K562 (cell line): ENCODE results near the gene SPEF1. TPM values are rescaled to one million over a fixed set of nuclear protein-coding genes. Genes with fewer than 3 reads are reported as not detected.

Experiments used
- FIP1L1 ChIP-seq: fragments of 200-400 bp; formaldehyde crosslinking; IDR thresholded peaks from 2 replicates; pipeline ENCODE4 v1.6.1; 2018; ENCODE audit warnings: mild to moderate bottlenecking, low read depth, low read length; ENCODE audit not compliant: poor library complexity, severe bottlenecking
- FOXA3 ChIP-seq, 2 experiments: fragments of 450-650 bp in 1 of 2; sonication (generic) in 1 of 2; formaldehyde crosslinking; IDR thresholded peaks in 1 of 2; conservative IDR thresholded peaks in 1 of 2; 2 replicates each; pipeline versions ENCODE4 v1.4.0 to v1.8.0; 2020 to 2022; ENCODE audit warnings: mild to moderate bottlenecking in 2 of 2, missing genetic modification reagents in 1 of 2
- HDAC3 ChIP-seq: fragments of 450-650 bp; IDR thresholded peaks from 2 replicates; pipeline ENCODE4 v1.6.1; 2018; ENCODE audit warnings: borderline replicate concordance, mild to moderate bottlenecking, moderate library complexity; ENCODE audit not compliant: partially characterized antibody
- L3MBTL2 ChIP-seq: fragments of 450-650 bp; IDR thresholded peaks from 2 replicates; pipeline ENCODE4 v1.6.1; 2016; ENCODE audit warnings: mild to moderate bottlenecking, moderate library complexity
- MEF2D ChIP-seq: conservative IDR thresholded peaks from 2 replicates; pipeline ENCODE4 v1.6.1; 2016; ENCODE audit warnings: low read depth, missing genetic modification characterization, missing compliant biosample characterization
- NUFIP1 ChIP-seq: fragments of 450-650 bp; IDR thresholded peaks from 2 replicates; pipeline ENCODE4 v1.6.1; 2018; ENCODE audit not compliant: partially characterized antibody
- POLR2G ChIP-seq: fragments of 200-400 bp; formaldehyde crosslinking; IDR thresholded peaks from 2 replicates; pipeline ENCODE4 v1.6.1; 2017; ENCODE audit warnings: low read depth, mild to moderate bottlenecking, antibody characterized with exemption, low read length, moderate library complexity
- PRMT5 ChIP-seq: sonication (generic); formaldehyde crosslinking; IDR thresholded peaks from 2 replicates; pipeline ENCODE4 v1.5.0; 2020; ENCODE audit warnings: missing genetic modification reagents
- RBM15 ChIP-seq: fragments of 200-400 bp; formaldehyde crosslinking; IDR thresholded peaks from 2 replicates; pipeline ENCODE4 v1.6.1; 2018; ENCODE audit warnings: mild to moderate bottlenecking, low read length, moderate library complexity; ENCODE audit not compliant: insufficient read depth
- U2AF1 ChIP-seq: fragments of 200-400 bp; formaldehyde crosslinking; optimal IDR thresholded peaks from 2 replicates; pipeline ENCODE3; 2017; ENCODE audit warnings: mild to moderate bottlenecking, low read depth, low read length, moderate library complexity
- ZNF224 ChIP-seq: sonication (generic); formaldehyde crosslinking; IDR thresholded peaks from 2 replicates; pipeline ENCODE4 v1.8.0; 2022; ENCODE audit warnings: mild to moderate bottlenecking, missing genetic modification reagents
- ZNF398 ChIP-seq: fragments of 250-450 bp; sonication (Bioruptor Pico); IDR thresholded peaks from 2 replicates; pipeline ENCODE4 v1.8.0; 2021; ENCODE audit warnings: moderate library complexity, mild to moderate bottlenecking, inconsistent platforms
- polyA plus RNA-seq, 8 experiments: library from polyadenylated mRNA; depleted of rRNA in 4 of 8; stranded (reverse) in 5 of 8; unstranded in 3 of 8; fragments of >200 nt; fragmentation: Nextera tagmentation in 2 of 8; fragmentation: Illumina TruSeq in 1 of 8; extraction: Ambion mirVana in 2 of 8; extraction: Trizol in 1 of 8; gene quantifications; 2 replicates each; pipeline versions ENCODE4 v1.2.1 to v1.2.3, GENCODE V29; 2011 to 2014; ENCODE audit warnings: inconsistent platforms in 1 of 8, missing spikeins in 1 of 8
- total RNA-seq, 7 experiments: library from RNA; depleted of rRNA in 6 of 7; stranded (reverse); fragments of >200 nt in 6 of 7; fragmentation: Illumina TruSeq in 2 of 7; extraction: Trizol in 2 of 7; gene quantifications; 2 replicates each; pipeline versions ENCODE4 v1.2.1 to v1.2.3, GENCODE V29; 2011 to 2021; ENCODE audit warnings: low replicate concordance in 1 of 7

The SPEF1 gene
- total and polyA plus RNA-seq, 9 of the 15 experiments (the other 6 are each of a cell fraction or from before 2014, with no cell fraction given) = not detected

- TF ChIP-seq L3MBTL2 (peak; percentile 80), ZNF398 (CRISPR knock-in tag) (no peak), RBM15 (no peak), ZNF224 (CRISPR knock-in tag) (no peak), PRMT5 (no peak), HDAC3 (no peak), NUFIP1 (no peak), MEF2D (tag) (no peak), POLR2G (peak; percentile 77), FIP1L1 (peak; percentile 10), FOXA3 (CRISPR knock-in tag; conservative IDR thresholded peaks at IDR 0.05 in 1 of 2, IDR thresholded peaks at IDR 0.05 in 1 of 2) (0 out of 4 replicates have a peak, but pooled peaks of 1 of the 2 experiments have one; percentile 26), U2AF1 (no peak)
Measured at GRCh38 chr20:3786126-3786484, 4.9 kb upstream of the SPEF1 start (continued).
